ENCODE data around the gene LHPP. TPM values are rescaled to one million over a fixed set of nuclear protein-coding genes. Genes with fewer than 3 reads are reported as not detected.
"Not testable (repeated sequence)": the region's sequence is repeated elsewhere in the genome, so short reads cannot be mapped to it uniquely, and the experiment has no call there.

LHPP gene
- polyA plus RNA-seq, 3 donors: 5.5 to 21.6 (median 14.3) TPM

DNA sequence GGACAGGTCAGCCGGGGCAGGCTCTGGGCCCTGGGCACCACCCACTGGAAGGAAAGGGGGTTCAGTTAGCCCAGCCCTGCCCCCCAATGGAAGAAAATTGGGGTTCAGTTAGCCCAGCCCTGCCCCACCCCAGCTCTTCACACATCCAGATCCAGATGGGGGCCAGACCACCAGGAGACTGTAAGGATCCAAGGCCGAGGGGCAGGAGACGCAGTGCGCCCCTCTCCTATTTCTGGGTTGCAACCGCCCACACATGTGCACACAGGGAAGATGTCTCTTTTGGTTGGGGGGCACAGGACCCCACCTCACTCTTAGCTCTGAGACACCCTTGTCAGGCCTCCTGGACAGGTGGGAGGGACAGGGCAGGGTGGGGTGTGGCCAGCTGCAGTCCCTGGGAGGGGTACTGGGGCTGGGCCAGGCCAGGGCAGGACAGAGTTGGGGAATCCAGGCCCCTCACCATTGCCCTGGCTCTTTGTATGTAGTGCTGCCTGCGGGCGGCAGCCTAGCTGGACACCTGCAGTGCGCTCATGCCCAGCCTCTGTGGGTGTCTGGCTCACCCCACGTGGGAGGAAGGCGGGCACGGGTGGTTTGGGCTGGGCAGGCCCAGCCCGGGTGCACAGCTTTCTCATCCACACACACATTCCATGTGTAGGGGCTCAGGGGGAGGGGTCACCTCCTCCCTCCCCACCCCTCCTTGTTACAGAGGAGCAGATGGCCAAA is 141.2 kb downstream of the LHPP start:
- 90 to 92% (median 91%) methylated on average over 12 of the region's 12 CpGs for WGBS, 3 donors
- no peak overlapping the region for H3K27ac ChIP-seq (ENCODE audit: low read depth, low read length)

- H3K27ac ChIP-seq (ENCODE audit: low read depth, low read length): no peak overlapping the region
- WGBS, 3 donors: 89 to 92% (median 92%) methylated on average over 17 to 18 of the region's 18 CpGs
Measured at GRCh38 chr10:124603376-124604213, 142.0 kb downstream of the LHPP start.

DNA sequence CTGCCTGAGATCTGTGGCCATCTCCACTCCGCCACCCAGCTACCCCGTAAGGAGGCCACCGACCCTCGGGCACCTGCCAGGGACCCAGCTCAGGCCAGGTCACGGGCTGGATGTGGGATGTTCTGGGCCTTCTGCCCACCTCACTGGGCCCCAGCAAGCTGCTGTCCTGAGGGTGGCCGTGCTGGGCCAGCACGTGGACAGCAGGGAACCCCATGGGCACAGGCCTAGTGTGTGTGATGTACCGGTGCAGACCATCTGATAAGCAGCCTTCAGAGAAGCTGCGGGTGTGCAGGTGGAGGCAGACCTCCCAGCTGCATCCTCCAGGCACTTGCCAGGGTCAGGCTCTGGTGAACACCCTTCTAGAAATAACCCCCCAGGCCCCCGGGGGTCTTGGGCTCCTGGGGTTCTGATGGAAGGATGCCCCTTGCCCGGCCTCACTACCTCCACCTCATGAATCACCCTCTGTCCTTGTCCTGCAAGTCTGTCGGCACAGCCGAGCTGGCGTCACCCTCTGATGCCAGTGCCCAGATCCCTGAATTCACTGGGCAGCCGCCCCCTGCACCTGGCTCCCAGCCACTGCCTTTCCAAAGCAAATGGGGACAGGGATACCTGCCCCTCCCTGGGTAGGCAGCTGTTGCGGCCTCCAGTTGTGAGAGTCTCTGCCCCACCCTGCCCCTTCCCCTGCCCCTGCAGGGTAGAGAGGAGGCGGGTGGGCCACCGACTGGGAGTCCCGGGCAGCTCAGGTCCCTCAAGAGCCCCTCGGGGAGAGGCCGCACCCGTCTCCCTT is 142.8 kb downstream of the LHPP start:
- H3K27ac ChIP-seq (ENCODE audit: low read depth, low read length): no peak overlapping the region
- 86 to 90% (median 90%) methylated on average over 22 of the region's 22 CpGs for WGBS, 3 donors

DNA sequence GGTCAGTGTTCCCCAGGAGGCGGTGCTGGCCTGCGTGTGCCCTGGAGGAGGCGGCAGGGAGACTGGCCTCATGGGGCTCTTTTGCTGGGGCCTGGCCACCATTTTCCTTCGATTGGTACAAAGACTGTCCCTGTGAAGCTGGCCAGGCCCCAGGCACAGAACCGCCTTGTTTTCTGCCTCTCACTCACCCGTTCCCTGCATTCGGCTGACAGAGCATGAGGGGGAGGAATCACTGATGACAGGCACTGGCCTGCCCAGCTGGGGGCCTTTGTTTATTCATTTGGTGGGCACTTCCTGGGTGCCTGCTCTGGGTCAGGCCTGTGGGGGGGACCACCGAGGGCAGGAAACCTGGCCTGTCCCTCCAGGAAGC is 143.4 kb downstream of the LHPP start:
- no peak overlapping the region for H3K27ac ChIP-seq (ENCODE audit: low read depth, low read length)
- 75 to 84% (median 79%) methylated on average over 8 of the region's 8 CpGs for WGBS, 3 donors

DNA sequence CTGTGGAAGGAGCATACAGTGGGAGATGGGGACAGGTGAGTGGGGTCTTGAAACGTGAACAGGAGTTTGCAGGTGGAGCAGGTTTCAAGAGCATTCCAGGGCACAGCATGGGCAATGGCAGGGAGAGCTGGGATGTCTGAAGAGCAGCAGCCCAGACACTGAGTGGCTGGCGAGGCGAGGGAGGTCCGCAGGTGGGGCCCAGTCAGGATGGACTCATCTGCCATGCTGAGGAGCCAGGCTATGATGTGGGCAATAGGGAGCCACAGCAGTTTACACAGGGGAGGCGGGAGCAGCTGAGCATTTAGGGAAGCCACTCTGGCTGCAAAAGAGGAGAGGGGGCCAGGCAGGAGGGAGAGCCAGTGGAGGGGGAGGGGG is 143.8 kb downstream of the LHPP start:
- H3K27ac ChIP-seq (ENCODE audit: low read depth, low read length): no peak overlapping the region
- WGBS, 3 donors: 86 to 88% (median 87%) methylated on average over 5 of the region's 5 CpGs

DNA sequence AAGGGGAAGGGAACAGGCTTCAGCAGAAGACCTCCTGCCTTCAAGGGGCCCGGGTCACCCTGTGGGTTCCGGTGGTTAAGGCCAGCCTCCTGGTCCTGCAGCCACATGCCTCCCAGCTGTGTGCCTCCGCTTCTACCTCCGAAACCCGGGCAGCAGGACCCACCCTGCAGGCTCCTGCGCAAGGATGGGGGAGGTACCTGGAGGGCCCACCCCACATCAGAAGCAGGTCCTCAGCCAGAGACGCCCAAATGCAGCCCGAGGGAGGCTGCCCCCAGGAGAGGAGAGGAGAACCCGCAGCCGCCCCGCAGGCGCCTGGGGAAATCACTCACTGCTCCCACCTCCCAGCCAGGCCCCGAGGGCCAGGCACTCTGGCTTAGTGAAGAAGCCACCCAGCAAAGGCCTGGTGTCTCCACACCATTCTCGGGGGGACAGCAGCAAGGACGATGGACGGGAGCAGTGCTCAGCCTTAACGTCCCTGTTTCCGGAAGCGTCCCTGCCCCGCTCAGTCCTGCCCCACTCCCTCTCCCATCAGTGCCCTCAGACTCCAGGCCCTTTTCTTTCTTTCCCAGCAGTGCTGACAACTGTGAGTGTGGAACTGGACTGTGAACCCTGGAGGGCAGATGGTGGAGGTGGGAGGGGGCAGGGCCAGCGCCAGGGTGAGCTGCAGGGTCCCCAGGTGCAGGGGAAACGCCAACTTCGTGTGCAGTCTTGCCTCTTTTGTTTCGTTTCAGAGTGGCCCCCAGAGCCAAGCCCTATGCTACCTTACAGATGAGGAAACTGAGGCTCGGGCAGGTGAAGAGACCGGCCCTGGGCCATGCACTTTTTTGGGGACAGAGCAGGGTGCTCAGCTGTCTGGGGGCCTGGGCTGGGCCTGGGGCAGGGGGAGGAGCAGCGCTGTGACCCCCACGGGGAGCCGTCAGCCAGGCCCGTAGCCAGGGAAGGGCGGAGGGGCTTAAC is 144.5 kb downstream of the LHPP start:
- WGBS, 3 donors: 73 to 84% (median 73%) methylated on average over 26 to 31 of the region's 31 CpGs

GRCh38 chr10:124606822-124607221 is 145.2 kb downstream of the LHPP start:
- H3K27ac ChIP-seq (ENCODE audit: low read depth, low read length): no peak overlapping the region
- WGBS, 3 donors: 33 to 62% (median 42%) methylated on average over 10 of the region's 10 CpGs

More for the DNA sequence above, 144.5 kb downstream of the LHPP start:
- H3K27ac ChIP-seq (ENCODE audit: low read depth, low read length): no peak overlapping the region

GRCh38 chr10:124607693-124608092 is 146.1 kb downstream of the LHPP start:
- WGBS, 3 donors: 92 to 95% (median 92%) methylated on average over 16 to 18 of the region's 18 CpGs
- H3K27ac ChIP-seq (ENCODE audit: low read depth, low read length): no peak overlapping the region

- WGBS, 3 donors: 84 to 94% (median 92%) methylated on average over 13 to 14 of the region's 14 CpGs
- H3K27ac ChIP-seq (ENCODE audit: low read depth, low read length): no peak overlapping the region
Measured at GRCh38 chr10:124608093-124608721, 146.6 kb downstream of the LHPP start.

GRCh38 chr10:124609698-124610097 is 148.1 kb downstream of the LHPP start:
- 82 to 87% (median 85%) methylated on average over 11 of the region's 11 CpGs for WGBS, 3 donors
- no peak overlapping the region for H3K27ac ChIP-seq (ENCODE audit: low read depth, low read length)

DNA sequence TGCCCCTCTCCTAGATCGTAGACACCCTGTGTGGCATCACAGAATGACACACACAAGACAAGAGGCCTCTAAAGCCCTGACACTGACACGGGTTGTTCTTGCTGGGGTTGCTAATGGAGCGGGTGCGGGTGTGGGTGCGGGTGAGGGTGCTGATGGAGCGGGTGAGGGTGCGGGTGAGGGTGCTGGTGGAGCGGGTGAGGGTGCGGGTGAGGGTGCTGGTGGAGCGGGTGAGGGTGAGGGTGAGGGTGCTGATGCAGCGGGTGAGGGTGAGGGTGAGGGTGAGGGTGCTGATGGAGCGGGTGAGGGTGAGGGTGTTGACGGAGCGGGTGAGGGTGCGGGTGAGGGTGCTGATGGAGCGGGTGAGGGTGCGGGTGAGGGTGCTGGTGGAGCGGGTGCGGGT is 148.6 kb downstream of the LHPP start:
- WGBS, 3 donors: 92 to 96% (median 94%) methylated on average over 16 to 18 of the region's 19 CpGs
- H3K27ac ChIP-seq (ENCODE audit: low read depth, low read length): not testable (repeated sequence)

GRCh38 chr10:124610851-124611250 is 149.2 kb downstream of the LHPP start:
- H3K27ac ChIP-seq (ENCODE audit: low read depth, low read length): not testable (repeated sequence)
- WGBS, 3 donors: 78 to 96% (median 89%) methylated on average over 8 to 17 of the region's 17 CpGs

DNA sequence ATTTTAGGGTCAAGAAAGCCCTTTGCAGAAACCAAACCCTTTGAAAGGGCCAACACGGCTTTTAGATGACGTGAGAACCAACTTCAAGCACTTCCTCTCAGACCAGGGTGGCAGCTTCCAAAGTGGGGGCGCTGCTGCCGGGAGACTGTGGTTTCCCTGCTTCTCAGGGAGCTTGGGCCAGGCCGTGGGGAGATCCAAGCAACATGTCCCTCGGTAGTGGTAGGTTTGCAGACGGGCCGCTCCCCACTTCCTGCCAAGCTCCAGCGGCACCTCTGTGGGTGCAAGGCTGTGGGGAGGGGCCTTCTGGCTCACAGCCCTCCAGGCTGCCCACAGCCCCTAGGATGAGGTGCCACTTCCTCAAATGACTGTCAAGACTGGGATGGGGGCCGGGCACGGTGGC is 150.1 kb downstream of the LHPP start:
- WGBS, 3 donors: 40 to 87% (median 54%) methylated on average over 11 of the region's 11 CpGs
- no peak overlapping the region for H3K27ac ChIP-seq (ENCODE audit: low read depth, low read length)

GRCh38 chr10:124612611-124613498 is 151.2 kb downstream of the LHPP start:
- H3K27ac ChIP-seq (ENCODE audit: low read depth, low read length): no peak overlapping the region
- 47 to 55% (median 50%) methylated on average over 10 to 18 of the region's 18 CpGs for WGBS, 3 donors

GRCh38 chr10:124614003-124614659 is 152.5 kb downstream of the LHPP start:
- 79 to 84% (median 82%) methylated on average over 11 of the region's 11 CpGs for WGBS, 3 donors
- H3K27ac ChIP-seq (ENCODE audit: low read depth, low read length): no peak overlapping the region

GRCh38 chr10:124615259-124615658 is 153.6 kb downstream of the LHPP start:
- WGBS, 3 donors: 97% methylated on average over 33 to 34 of the region's 34 CpGs
- no peak overlapping the region for H3K27ac ChIP-seq (ENCODE audit: low read depth, low read length)

Measured in adipose tissue (tissue), 3 donors.